A172 (cell line): ENCODE results near the gene C19orf73. TPM values are rescaled to one million over a fixed set of nuclear protein-coding genes. Genes with fewer than 3 reads are reported as not detected.

Experiments used
- total RNA-seq: library from RNA; depleted of rRNA; stranded (reverse); fragments of >200 nt; shearing (Covaris generic); gene quantifications from 2 replicates; pipeline ENCODE4 v1.2.3, GENCODE V29; 2014; rRNA removed

C19orf73 gene
- total RNA-seq, 1 experiment from 2014 or later, result not detected

Other genes starting within 250 kb of the C19orf73 start
- gene PPP1R15A, start 246.7 kb downstream of the C19orf73 start, total RNA-seq, result 20.8 and 34.8 TPM in 2 replicates
- not detected in 2 replicates for gene TULP2, start 220.4 kb downstream of the C19orf73 start, total RNA-seq
- gene NUCB1, start 218.8 kb downstream of the C19orf73 start, total RNA-seq, result 91.4 and 104 TPM in 2 replicates
- gene DHDH, start 185.4 kb downstream of the C19orf73 start, total RNA-seq, result 0.10 TPM in 1 of 2 replicates, not detected in the other
- gene BAX, start 164.3 kb downstream of the C19orf73 start, total RNA-seq, result 32.4 and 40.6 TPM in 2 replicates
- gene FTL, start 153.8 kb downstream of the C19orf73 start, total RNA-seq, result 1,818 and 2,662 TPM in 2 replicates
- 14.1 and 18.2 TPM in 2 replicates for gene GYS1, start 125.8 kb downstream of the C19orf73 start, total RNA-seq
- gene RUVBL2, start 125.3 kb downstream of the C19orf73 start, total RNA-seq, result 121 and 149 TPM in 2 replicates
- gene LHB, start 102.1 kb downstream of the C19orf73 start, total RNA-seq, result not detected in 2 replicates
- gene CGB3, start 94.8 kb downstream of the C19orf73 start, total RNA-seq, result 2.6 TPM in 1 of 2 replicates, not detected in the other
- not detected in 2 replicates for gene CGB2, start 87.3 kb downstream of the C19orf73 start, total RNA-seq
- gene CGB1, start 82.2 kb downstream of the C19orf73 start, total RNA-seq, result not detected in 2 replicates
- gene CGB5, start 75.3 kb downstream of the C19orf73 start, total RNA-seq, result 1.3 and 3.4 TPM in 2 replicates
- gene CGB8, start 70.0 kb downstream of the C19orf73 start, total RNA-seq, result 4.7 and 8.8 TPM in 2 replicates
- gene CGB7, start 61.4 kb downstream of the C19orf73 start, total RNA-seq, result 0.43 and 1.4 TPM in 2 replicates
- not detected in 2 replicates for gene NTF4, start 54.3 kb downstream of the C19orf73 start, total RNA-seq
- gene KCNA7, start 46.4 kb downstream of the C19orf73 start, total RNA-seq, result not detected in 2 replicates
- gene SNRNP70, start 33.7 kb downstream of the C19orf73 start, total RNA-seq, result 143 and 174 TPM in 2 replicates
- 0.16 and 8.5 TPM in 2 replicates for gene LIN7B, start 4.8 kb downstream of the C19orf73 start, total RNA-seq
- 3.4 and 4.7 TPM in 2 replicates for gene PPFIA3, start 401 bp upstream of the C19orf73 start, total RNA-seq
- 0.07 TPM in 1 of 2 replicates, not detected in the other for gene HRC, start 36.3 kb upstream of the C19orf73 start, total RNA-seq
- 3.6 and 7.6 TPM in 2 replicates for gene TRPM4, start 38.6 kb upstream of the C19orf73 start, total RNA-seq
- gene SLC6A16, start 206.0 kb upstream of the C19orf73 start, total RNA-seq, result not detected in 2 replicates
- gene CD37, start 216.3 kb upstream of the C19orf73 start, total RNA-seq, result not detected in 2 replicates
- 30.3 and 37.1 TPM in 2 replicates for gene TEAD2, start 243.3 kb upstream of the C19orf73 start, total RNA-seq
- 0.21 TPM in 1 of 2 replicates, not detected in the other for gene DKKL1, start 244.7 kb upstream of the C19orf73 start, total RNA-seq